Measurements from ENCODE around the gene GPR12.
A peak's percentile ranks its signal among the peaks of the same experiment; 100 is the strongest.
"Not testable (repeated sequence)": the region's sequence is repeated elsewhere in the genome, so short reads cannot be mapped to it uniquely, and the experiment has no call there.

The GPR12 gene

GRCh38 chr13:26743971-26744370 lies 16.6 kb downstream of the GPR12 start:
- no peak for DNase-seq

GRCh38 chr13:26742691-26743358 lies 17.8 kb downstream of the GPR12 start:
- DNase-seq = no peak

- DNase-seq = no peak
Measured at GRCh38 chr13:26735677-26736076, 24.9 kb downstream of the GPR12 start.

- DNase-seq = no peak
Measured at GRCh38 chr13:26727633-26728032, 33.0 kb downstream of the GPR12 start.

GRCh38 chr13:26727122-26727521 lies 33.5 kb downstream of the GPR12 start:
- no peak for DNase-seq

- DNase-seq = no peak
Measured at GRCh38 chr13:26726684-26727083, 33.9 kb downstream of the GPR12 start.

- DNase-seq = not testable (repeated sequence)
Measured at GRCh38 chr13:26723620-26724019, 37.0 kb downstream of the GPR12 start.

GRCh38 chr13:26722321-26722720 lies 38.3 kb downstream of the GPR12 start:
- DNase-seq = no peak

- peak; percentile 6 to 17 for DNase-seq
Measured at GRCh38 chr13:26721251-26722121, 39.1 kb downstream of the GPR12 start.

- no peak for DNase-seq
Measured at GRCh38 chr13:26719356-26719945, 41.1 kb downstream of the GPR12 start.

GRCh38 chr13:26718872-26719271 lies 41.7 kb downstream of the GPR12 start:
- no peak for DNase-seq

GRCh38 chr13:26718146-26718545 lies 42.4 kb downstream of the GPR12 start:
- no peak for DNase-seq

- no peak for DNase-seq
Measured at GRCh38 chr13:26716984-26717383, 43.6 kb downstream of the GPR12 start.

GRCh38 chr13:26713341-26713740 lies 47.2 kb downstream of the GPR12 start:
- no peak for DNase-seq

- DNase-seq = no peak
Measured at GRCh38 chr13:26711211-26711610, 49.4 kb downstream of the GPR12 start.

GRCh38 chr13:26710166-26710565 lies 50.4 kb downstream of the GPR12 start:
- DNase-seq = no peak

GRCh38 chr13:26709461-26709860 lies 51.1 kb downstream of the GPR12 start:
- DNase-seq = no peak

- DNase-seq = no peak
Measured at GRCh38 chr13:26708007-26708297, 52.6 kb downstream of the GPR12 start.

GRCh38 chr13:26707122-26708006 lies 53.2 kb downstream of the GPR12 start:
- peak in 1 of 2 donors; percentile 29 for DNase-seq

GRCh38 chr13:26706381-26706780 lies 54.2 kb downstream of the GPR12 start:
- DNase-seq = no peak

- DNase-seq = no peak
Measured at GRCh38 chr13:26705536-26705935, 55.0 kb downstream of the GPR12 start.

Data from stimulated activated CD4-positive, alpha-beta T cell treated with anti-CD3 and anti-CD28 coated beads, Interleukin-2, amount 100 ng/mL, for 48 hours (primary cell).